K562 (cell line): ENCODE data around the gene PYGO2. TPM values are rescaled to one million over a fixed set of nuclear protein-coding genes. Genes with fewer than 3 reads are reported as not detected.

ENCODE experiments used
- ATF2 ChIP-seq: sonication (generic); formaldehyde crosslinking; IDR thresholded peaks from 2 replicates; pipeline ENCODE4 v1.8.1; 2022; ENCODE audit warnings: missing genetic modification reagents
- BRCA1 ChIP-seq, 2 experiments: fragments of 450-650 bp in 1 of 2; sonication (generic) in 1 of 2; formaldehyde crosslinking in 1 of 2; IDR thresholded peaks; 2 replicates each; pipeline versions ENCODE4 v1.5.0 to v1.6.1; 2017 to 2020; ENCODE audit warnings: mild to moderate bottlenecking in 1 of 2, missing genetic modification reagents in 1 of 2
- CEBPB ChIP-seq: fragments of 450-650 bp; IDR thresholded peaks from 2 replicates; pipeline ENCODE4 v1.6.1; 2016; ENCODE audit warnings: missing genetic modification characterization, missing compliant biosample characterization
- COPS2 ChIP-seq: fragments of 450-650 bp; conservative IDR thresholded peaks from 2 replicates; pipeline ENCODE4 v1.6.1; 2016; ENCODE audit warnings: mild to moderate bottlenecking, moderate library complexity
- DNMT1 ChIP-seq: fragments of 450-650 bp; IDR thresholded peaks from 2 replicates; pipeline ENCODE4 v1.6.1; 2016; ENCODE audit warnings: antibody characterized with exemption, mild to moderate bottlenecking
- EP300 ChIP-seq: IDR thresholded peaks from 2 replicates; pipeline ENCODE4 v1.6.1; 2012; ENCODE audit warnings: low read length, improper control_type of control experiment
- LCOR ChIP-seq: sonication (generic); formaldehyde crosslinking; IDR thresholded peaks from 2 replicates; pipeline ENCODE4 v1.8.0; 2022; ENCODE audit warnings: mild to moderate bottlenecking, missing genetic modification reagents
- MAZ ChIP-seq, 2 experiments: fragments of 450-650 bp in 1 of 2; sonication (generic) in 1 of 2; formaldehyde crosslinking; IDR thresholded peaks in 1 of 2; conservative IDR thresholded peaks in 1 of 2; 2 replicates each; pipeline versions ENCODE4 v1.4.0 to v1.5.0; 2020; ENCODE audit warnings: mild to moderate bottlenecking in 1 of 2, missing genetic modification reagents in 1 of 2
- MECOM ChIP-seq: fragments of 250-450 bp; sonication (Bioruptor Pico); IDR thresholded peaks from 2 replicates; pipeline ENCODE4 v1.8.0; 2022; ENCODE audit warnings: inconsistent platforms
- MTA2 ChIP-seq: fragments of 450-650 bp; IDR thresholded peaks from 2 replicates; pipeline ENCODE4 v1.6.1; 2016; ENCODE audit warnings: low read depth
- NFE2 ChIP-seq: IDR thresholded peaks from 2 replicates; pipeline ENCODE4 v1.6.1; 2014; ENCODE audit warnings: antibody characterized with exemption, low read depth
- NRF1 ChIP-seq, 2 experiments: fragments of 450-650 bp; IDR thresholded peaks in 1 of 2; conservative IDR thresholded peaks in 1 of 2; 2 replicates each; pipeline ENCODE4 v1.6.1; 2014; ENCODE audit warnings: mild to moderate bottlenecking in 2 of 2
- PCBP1 ChIP-seq: fragments of 200-400 bp; formaldehyde crosslinking; IDR thresholded peaks from 2 replicates; pipeline ENCODE4 v1.6.1; 2018; ENCODE audit warnings: mild to moderate bottlenecking, low read depth, low read length; ENCODE audit not compliant: poor library complexity, severe bottlenecking
- PHB ChIP-seq: fragments of 250-450 bp; sonication (Bioruptor Pico); IDR thresholded peaks from 2 replicates; pipeline ENCODE4 v1.5.0; 2021
- POLR2AphosphoS5 ChIP-seq: IDR thresholded peaks from 2 replicates; pipeline ENCODE4 v1.6.1; 2011; ENCODE audit warnings: mild to moderate bottlenecking, low read depth, low read length, moderate library complexity; ENCODE audit not compliant: control insufficient read depth, insufficient read depth
- SIX5 ChIP-seq, 2 experiments: IDR thresholded peaks; 2 replicates each; pipeline ENCODE4 v1.6.1; 2011; ENCODE audit warnings: low read length in 2 of 2, borderline replicate concordance in 1 of 2, low read depth in 1 of 2, mild to moderate bottlenecking in 1 of 2, moderate library complexity in 1 of 2; ENCODE audit not compliant: insufficient read depth in 1 of 2
- SOX6 ChIP-seq: fragments of 450-650 bp; IDR thresholded peaks from 2 replicates; pipeline ENCODE4 v1.6.1; 2014; ENCODE audit warnings: mild to moderate bottlenecking
- SP1 ChIP-seq: sonication (generic); formaldehyde crosslinking; IDR thresholded peaks from 2 replicates; pipeline ENCODE4 v1.8.1; 2022; ENCODE audit warnings: mild to moderate bottlenecking, missing genetic modification reagents
- ZBTB5 ChIP-seq: fragments of 450-650 bp; IDR thresholded peaks from 2 replicates; pipeline ENCODE4 v1.6.1; 2017; ENCODE audit warnings: antibody characterized with exemption
- ZNF197 ChIP-seq: fragments of 200-800 bp; sonication (Bioruptor generic); IDR thresholded peaks from 2 replicates; pipeline ENCODE4 v1.6.1; 2016; ENCODE audit warnings: low read depth, missing genetic modification characterization, missing compliant biosample characterization
- ZNF444 ChIP-seq: fragments of 250-450 bp; sonication (Bioruptor Pico); IDR thresholded peaks from 2 replicates; pipeline ENCODE4 v1.4.0; 2020; ENCODE audit warnings: mild to moderate bottlenecking, moderate library complexity
- polyA plus RNA-seq, 8 experiments: library from polyadenylated mRNA; depleted of rRNA in 4 of 8; stranded (reverse) in 5 of 8; unstranded in 3 of 8; fragments of >200 nt; fragmentation: Nextera tagmentation in 2 of 8; fragmentation: Illumina TruSeq in 1 of 8; extraction: Ambion mirVana in 2 of 8; extraction: Trizol in 1 of 8; gene quantifications; 2 replicates each; pipeline versions ENCODE4 v1.2.1 to v1.2.3, GENCODE V29; 2011 to 2014; ENCODE audit warnings: inconsistent platforms in 1 of 8, missing spikeins in 1 of 8
- total RNA-seq, 7 experiments: library from RNA; depleted of rRNA in 6 of 7; stranded (reverse); fragments of >200 nt in 6 of 7; fragmentation: Illumina TruSeq in 2 of 7; extraction: Trizol in 2 of 7; gene quantifications; 2 replicates each; pipeline versions ENCODE4 v1.2.1 to v1.2.3, GENCODE V29; 2011 to 2021; ENCODE audit warnings: low replicate concordance in 1 of 7
- TF ChIP-seq, protein P1 (sequence below): fragments of 450-650 bp; IDR thresholded peaks from 2 replicates; pipeline ENCODE4 v1.6.1; 2016; ENCODE audit warnings: borderline replicate concordance
- TF ChIP-seq, protein P2 (sequence below): sonication (generic); formaldehyde crosslinking; IDR thresholded peaks from 2 replicates; pipeline ENCODE4 v1.8.1; 2023; ENCODE audit warnings: mild to moderate bottlenecking, missing genetic modification reagents

PYGO2 gene
- total and polyA plus RNA-seq, 9 of the 15 experiments (the other 6 are each of a cell fraction or from before 2014, with no cell fraction given): 8.3 to 36.2 (median 18.2) TPM

- TF ChIP-seq BRCA1 (IDR thresholded peaks at IDR 0.05): no peak
- TF ChIP-seq BRCA1 (CRISPR knock-in tag; IDR thresholded peaks at IDR 0.05): no peak
- TF ChIP-seq SIX5 (IDR thresholded peaks at IDR 0.05; ENCODE audit: borderline replicate concordance in 1 of 2, insufficient read depth in 1 of 2, low read depth in 1 of 2, low read length in 2 of 2): no peak
- TF ChIP-seq EP300: no peak
- TF ChIP-seq LCOR: no peak
- 0 out of 2 replicates have a peak, but pooled peaks have one; percentile 34 for TF ChIP-seq SOX6
- no peak for TF ChIP-seq PCBP1
- no peak for TF ChIP-seq PHB (CRISPR knock-in tag)
- no peak for TF ChIP-seq COPS2
- no peak for TF ChIP-seq ATF2 (CRISPR knock-in tag)
- TF ChIP-seq ZNF197 (CRISPR knock-in tag): no peak
- TF ChIP-seq MAZ (CRISPR knock-in tag; conservative IDR thresholded peaks at IDR 0.05 in 1 of 2, IDR thresholded peaks at IDR 0.05 in 1 of 2): no peak
- TF ChIP-seq, protein P1, sequence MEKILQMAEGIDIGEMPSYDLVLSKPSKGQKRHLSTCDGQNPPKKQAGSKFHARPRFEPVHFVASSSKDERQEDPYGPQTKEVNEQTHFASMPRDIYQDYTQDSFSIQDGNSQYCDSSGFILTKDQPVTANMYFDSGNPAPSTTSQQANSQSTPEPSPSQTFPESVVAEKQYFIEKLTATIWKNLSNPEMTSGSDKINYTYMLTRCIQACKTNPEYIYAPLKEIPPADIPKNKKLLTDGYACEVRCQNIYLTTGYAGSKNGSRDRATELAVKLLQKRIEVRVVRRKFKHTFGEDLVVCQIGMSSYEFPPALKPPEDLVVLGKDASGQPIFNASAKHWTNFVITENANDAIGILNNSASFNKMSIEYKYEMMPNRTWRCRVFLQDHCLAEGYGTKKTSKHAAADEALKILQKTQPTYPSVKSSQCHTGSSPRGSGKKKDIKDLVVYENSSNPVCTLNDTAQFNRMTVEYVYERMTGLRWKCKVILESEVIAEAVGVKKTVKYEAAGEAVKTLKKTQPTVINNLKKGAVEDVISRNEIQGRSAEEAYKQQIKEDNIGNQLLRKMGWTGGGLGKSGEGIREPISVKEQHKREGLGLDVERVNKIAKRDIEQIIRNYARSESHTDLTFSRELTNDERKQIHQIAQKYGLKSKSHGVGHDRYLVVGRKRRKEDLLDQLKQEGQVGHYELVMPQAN: no peak
- TF ChIP-seq POLR2AphosphoS5: 0 out of 2 replicates have a peak, but pooled peaks have one; percentile 9
- no peak for TF ChIP-seq NRF1 (conservative IDR thresholded peaks at IDR 0.05 in 1 of 2, IDR thresholded peaks at IDR 0.05 in 1 of 2)
- TF ChIP-seq, protein P2, sequence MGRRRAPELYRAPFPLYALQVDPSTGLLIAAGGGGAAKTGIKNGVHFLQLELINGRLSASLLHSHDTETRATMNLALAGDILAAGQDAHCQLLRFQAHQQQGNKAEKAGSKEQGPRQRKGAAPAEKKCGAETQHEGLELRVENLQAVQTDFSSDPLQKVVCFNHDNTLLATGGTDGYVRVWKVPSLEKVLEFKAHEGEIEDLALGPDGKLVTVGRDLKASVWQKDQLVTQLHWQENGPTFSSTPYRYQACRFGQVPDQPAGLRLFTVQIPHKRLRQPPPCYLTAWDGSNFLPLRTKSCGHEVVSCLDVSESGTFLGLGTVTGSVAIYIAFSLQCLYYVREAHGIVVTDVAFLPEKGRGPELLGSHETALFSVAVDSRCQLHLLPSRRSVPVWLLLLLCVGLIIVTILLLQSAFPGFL: no peak
- no peak for TF ChIP-seq MTA2
- TF ChIP-seq SP1: no peak
- peak; percentile 38; the same call in 1 of the 2 replicates for TF ChIP-seq NFE2
- TF ChIP-seq DNMT1: no peak
- no peak for TF ChIP-seq MECOM (CRISPR knock-in tag)
- TF ChIP-seq ZBTB5: no peak
- no peak for TF ChIP-seq ZNF444
- TF ChIP-seq CEBPB: no peak
Observed at GRCh38 chr1:154993572-154994268, 32.1 kb upstream of the PYGO2 start, which contains the start of gene LENEP (continued).
